Smooth muscle cell (in vitro differentiated cells): Measurements from ENCODE around the gene COG1. TPM values are rescaled to one million over a fixed set of nuclear protein-coding genes. Genes with fewer than 3 reads are reported as not detected.

Experiments
- DNase-seq: peaks from one replicate; lab custom pipeline; 2025; ENCODE audit not compliant: unreplicated experiment; lab: John Stamatoyannopoulos, UW
- H2AFZ ChIP-seq: fragments of 200-600 bp; sonication (generic); 2 replicates; pipeline ENCODE4 v1.6.0; 2016; ENCODE audit warnings: antibody characterized with exemption, low read depth, mild to moderate bottlenecking
- H3F3A ChIP-seq: fragments of 200-600 bp; sonication (generic); 2 replicates; pipeline ENCODE4 v1.6.0; 2017; ENCODE audit warnings: antibody characterized with exemption, low read depth
- H3K27ac ChIP-seq: fragments of 200-600 bp; sonication (generic); 2 replicates; pipeline ENCODE4 v1.5.1; 2016; ENCODE audit warnings: low read depth, mild to moderate bottlenecking
- H3K27me3 ChIP-seq: fragments of 200-600 bp; sonication (generic); 2 replicates; pipeline ENCODE4 v1.6.1; 2016; ENCODE audit warnings: low read depth, mild to moderate bottlenecking
- H3K36me3 ChIP-seq: fragments of 200-600 bp; sonication (generic); 2 replicates; pipeline ENCODE4 v1.5.1; 2016; ENCODE audit warnings: low read depth
- H3K4me1 ChIP-seq: fragments of 200-600 bp; sonication (generic); 2 replicates; pipeline ENCODE4 v1.5.1; 2016; ENCODE audit warnings: low read depth
- H3K4me2 ChIP-seq: fragments of 200-600 bp; sonication (generic); 2 replicates; pipeline ENCODE4 v1.6.0; 2016; ENCODE audit warnings: mild to moderate bottlenecking
- H3K4me3 ChIP-seq: fragments of 200-600 bp; sonication (generic); 2 replicates; pipeline ENCODE4 v1.5.1; 2016; ENCODE audit warnings: mild to moderate bottlenecking
- H3K79me2 ChIP-seq: fragments of 200-600 bp; sonication (generic); 2 replicates; pipeline ENCODE4 v1.6.0; 2016; ENCODE audit warnings: low read depth, mild to moderate bottlenecking
- H3K9ac ChIP-seq: fragments of 200-600 bp; sonication (generic); 2 replicates; pipeline ENCODE4 v1.6.0; 2016; ENCODE audit warnings: low read depth
- H3K9me3 ChIP-seq: fragments of 200-600 bp; sonication (generic); replicated peaks from 2 replicates; pipeline ENCODE4 v1.5.1; 2016; ENCODE audit warnings: low read depth
- H4K20me1 ChIP-seq: fragments of 200-600 bp; sonication (generic); 2 replicates; pipeline ENCODE4 v1.6.0; 2016; ENCODE audit warnings: low read depth
- CTCF ChIP-seq: fragments of 200-600 bp; sonication (generic); IDR thresholded peaks from 2 replicates; pipeline ENCODE4 v1.5.1; 2017; ENCODE audit warnings: borderline replicate concordance, mild to moderate bottlenecking, antibody characterized with exemption; ENCODE audit not compliant: insufficient read depth, poor library complexity, severe bottlenecking
- WGBS: methylation state at CpG from one replicate; pipeline ENCODE4 v1.1.7; 2016; ENCODE audit warnings: low lambda C conversion rate; 5-methylcytosine and 5-hydroxymethylcytosine counted together
- polyA plus RNA-seq: library from polyadenylated mRNA; unstranded; fragments of >200 nt; fragmentation: Nextera tagmentation; extraction: Ambion mirVana; gene quantifications from 2 replicates; pipeline ENCODE4 v1.2.1, GENCODE V29; 2016
- total RNA-seq: library from RNA; depleted of rRNA; stranded (reverse); fragments of >200 nt; gene quantifications from 2 replicates; pipeline ENCODE4 v1.2.3, GENCODE V29; 2014

The COG1 gene
- total and polyA plus RNA-seq, 2 experiments from 2014 or later: 29.4 to 37.8 TPM

DNA sequence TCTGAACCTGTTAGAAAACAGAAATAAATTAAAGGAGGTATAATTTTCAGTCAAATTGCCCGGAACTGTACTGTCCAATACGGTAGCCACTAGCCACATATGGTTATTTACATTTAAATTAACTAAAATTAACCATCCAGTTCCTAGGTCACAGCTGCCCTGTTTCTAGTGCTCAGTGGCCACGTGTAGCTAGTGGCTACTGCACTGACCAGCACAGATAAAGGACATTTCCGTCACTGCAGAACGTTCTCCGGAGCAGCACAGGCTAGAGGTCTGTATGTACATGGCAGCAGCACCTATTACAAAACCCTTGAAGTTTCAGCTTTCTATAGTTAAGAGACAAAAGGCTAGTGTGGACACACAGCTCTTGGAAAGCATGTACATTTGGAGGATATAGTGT, 35.1 kb downstream of the COG1 start:
- Histone ChIP-seq H3K27me3 (no peaks in the 10 kb centered on the region), H3K4me3 (no peak overlapping the region), H3K9ac (no peak overlapping the region), H3K9me3 (no peaks in the 10 kb centered on the region), H3K36me3 (no peaks in the 10 kb centered on the region), H3K79me2 (peaks cover 77% of the 10 kb centered on the region), H2AFZ (no peak overlapping the region), H3K27ac (peak overlapping the region; percentile 5), H3K4me1 (peaks cover 26% of the 10 kb centered on the region), H3K4me2 (peak overlapping the region; percentile 65), H3F3A (peaks cover 9% of the 10 kb centered on the region), H4K20me1 (peaks cover 70% of the 10 kb centered on the region)
- no peak for TF ChIP-seq CTCF
- DNase-seq: no peak
- 60% methylated on average over 6 of the region's 6 CpGs for whole genome bisulfite sequencing

DNA sequence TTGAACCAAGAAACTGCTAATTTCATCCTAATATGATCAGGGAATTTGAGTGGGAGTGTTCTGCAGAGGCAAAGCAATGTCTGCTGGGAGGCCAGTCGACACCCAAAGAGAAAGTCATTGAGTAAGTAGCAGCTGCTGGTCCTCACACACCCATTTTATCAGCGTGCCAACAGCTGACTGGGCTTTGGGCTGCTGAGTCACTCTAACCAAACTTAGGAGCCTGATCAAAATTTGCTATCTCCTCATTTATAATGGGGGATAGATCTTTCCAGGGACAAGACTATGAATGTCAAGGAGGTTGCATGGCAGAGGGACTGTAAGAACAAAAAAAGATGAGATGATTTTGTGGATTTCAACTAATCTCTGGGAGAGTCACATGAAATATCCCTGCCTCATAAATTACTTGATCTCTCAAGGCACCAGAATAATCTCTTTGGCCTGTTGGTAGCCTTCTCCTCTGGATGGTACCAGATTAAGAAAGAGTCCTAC, 35.9 kb downstream of the COG1 start:
- no peak for TF ChIP-seq CTCF
- Histone ChIP-seq H3K4me3 (no peak overlapping the region), H4K20me1 (peaks cover 65% of the 10 kb centered on the region), H3K27ac (peak overlapping the region; percentile 48), H3K4me2 (peak overlapping the region; percentile 65), H3F3A (peaks cover 9% of the 10 kb centered on the region), H3K4me1 (peaks cover 28% of the 10 kb centered on the region), H3K27me3 (no peaks in the 10 kb centered on the region), H3K9ac (no peak overlapping the region), H3K79me2 (peaks cover 78% of the 10 kb centered on the region), H2AFZ (no peak overlapping the region), H3K36me3 (no peaks in the 10 kb centered on the region), H3K9me3 (no peaks in the 10 kb centered on the region)
- WGBS: 9% methylated on average over 2 of the region's 2 CpGs
- DNase-seq: no peak

GRCh38 chr17:73230088-73230487, 37.2 kb downstream of the COG1 start:
- Histone ChIP-seq H3K9ac (no peak overlapping the region), H3F3A (peaks cover 9% of the 10 kb centered on the region), H4K20me1 (peaks cover 58% of the 10 kb centered on the region), H3K36me3 (no peaks in the 10 kb centered on the region), H3K4me1 (peaks cover 30% of the 10 kb centered on the region), H3K27me3 (no peaks in the 10 kb centered on the region), H3K9me3 (no peaks in the 10 kb centered on the region), H3K4me3 (no peak overlapping the region), H3K27ac (no peak overlapping the region), H2AFZ (no peak overlapping the region), H3K4me2 (no peak overlapping the region), H3K79me2 (peaks cover 80% of the 10 kb centered on the region)
- DNase-seq: no peak
- WGBS: 98% methylated on average over 6 of the region's 6 CpGs
- TF ChIP-seq CTCF: no peak

GRCh38 chr17:73231395-73231794, 38.5 kb downstream of the COG1 start:
- H3K9ac ChIP-seq: peak overlapping the region; percentile 93
- H3K4me1 ChIP-seq: peaks cover 30% of the 10 kb centered on the region
- peaks cover 47% of the 10 kb centered on the region for H4K20me1 ChIP-seq
- H2AFZ ChIP-seq: peak overlapping the region; percentile 98
- under 1% methylated on average over 20 of the region's 20 CpGs for WGBS
- H3K4me3 ChIP-seq: peak overlapping the region; percentile 93
- H3K36me3 ChIP-seq: peaks cover 4% of the 10 kb centered on the region
- H3K27me3 ChIP-seq: no peaks in the 10 kb centered on the region
- H3K4me2 ChIP-seq: peak overlapping the region; percentile 98
- H3K79me2 ChIP-seq: peaks cover 71% of the 10 kb centered on the region
- DNase-seq: no peak
- no peaks in the 10 kb centered on the region for H3K9me3 ChIP-seq
- H3F3A ChIP-seq: peaks cover 9% of the 10 kb centered on the region
- no peak for TF ChIP-seq CTCF
- H3K27ac ChIP-seq: no peak overlapping the region
